WTC11 (cell line): Measurements from ENCODE around the gene SHOC1.

Source experiments
- ATF3 ChIP-seq: sonication (generic); formaldehyde crosslinking; conservative IDR thresholded peaks from 2 replicates; pipeline ENCODE4 v1.8.1; 2022; ENCODE audit warnings: mild to moderate bottlenecking, missing genetic modification reagents
- ATF6 ChIP-seq: sonication (generic); formaldehyde crosslinking; IDR thresholded peaks from 2 replicates; pipeline ENCODE4 v1.8.1; 2023; ENCODE audit warnings: mild to moderate bottlenecking, missing genetic modification reagents
- CTCF ChIP-seq: fragments of 200-600 bp; IDR thresholded peaks from 2 replicates; pipeline ENCODE4 v1.8.0; 2022; ENCODE audit warnings: antibody characterized with exemption
- FOXJ3 ChIP-seq: sonication (generic); formaldehyde crosslinking; IDR thresholded peaks from 2 replicates; pipeline ENCODE4 v1.9.0; 2021; ENCODE audit warnings: missing genetic modification reagents, mild to moderate bottlenecking, borderline replicate concordance
- ZNF232 ChIP-seq: sonication (generic); formaldehyde crosslinking; IDR thresholded peaks from 2 replicates; pipeline ENCODE4 v1.8.0; 2022; ENCODE audit warnings: mild to moderate bottlenecking, missing genetic modification reagents

- no peak for TF ChIP-seq FOXJ3 (CRISPR knock-in tag)
- TF ChIP-seq CTCF = no peak
- no peak for TF ChIP-seq ATF6 (CRISPR knock-in tag)
- TF ChIP-seq ATF3 (CRISPR knock-in tag) = no peak
- no peak for TF ChIP-seq ZNF232 (CRISPR knock-in tag)
These were observed 16.2 kb upstream of the SHOC1 start for GRCh38 chr9:111810908-111811307.
